Fibroblast of peridontal ligament (primary cell): ENCODE results near the gene RBL2.
A peak's percentile ranks its signal among the peaks of the same experiment; 100 is the strongest.
"Not testable (repeated sequence)": the region's sequence is repeated elsewhere in the genome, so short reads cannot be mapped to it uniquely, and the experiment has no call there.

Experiments used
- DNase-seq: peaks from one replicate; pipeline ENCODE4 v3.0.0-alpha.2; 2010; ENCODE audit errors: extremely low read depth

Gene RBL2

GRCh38 chr16:53504665-53505064 lies 70.4 kb downstream of the RBL2 start:
- DNase-seq: peak; percentile 10

- no peak for DNase-seq
These were observed 72.0 kb downstream of the RBL2 start for GRCh38 chr16:53506254-53506653.

- peak; percentile 7 for DNase-seq
These were observed 73.4 kb downstream of the RBL2 start for GRCh38 chr16:53507464-53508179.

GRCh38 chr16:53509906-53510703 lies 75.8 kb downstream of the RBL2 start:
- peak; percentile 80 for DNase-seq

- no peak for DNase-seq
These were observed 76.4 kb downstream of the RBL2 start for GRCh38 chr16:53510704-53511070.

GRCh38 chr16:53511084-53511402 lies 76.8 kb downstream of the RBL2 start:
- DNase-seq: no peak

- no peak for DNase-seq
These were observed 77.4 kb downstream of the RBL2 start for GRCh38 chr16:53511403-53512280.

- not testable (repeated sequence) for DNase-seq
These were observed 78.5 kb downstream of the RBL2 start for GRCh38 chr16:53512795-53513194.

- no peak for DNase-seq
These were observed 81.0 kb downstream of the RBL2 start for GRCh38 chr16:53515259-53515658.

- DNase-seq: no peak
These were observed 81.5 kb downstream of the RBL2 start for GRCh38 chr16:53515811-53516210.

GRCh38 chr16:53517851-53518250 lies 83.6 kb downstream of the RBL2 start:
- DNase-seq: no peak

GRCh38 chr16:53518550-53519416 lies 84.5 kb downstream of the RBL2 start:
- no peak for DNase-seq

GRCh38 chr16:53519417-53520091 lies 85.3 kb downstream of the RBL2 start:
- DNase-seq: no peak

- no peak for DNase-seq
These were observed 89.0 kb downstream of the RBL2 start for GRCh38 chr16:53523126-53523804.

GRCh38 chr16:53523971-53524548 lies 89.8 kb downstream of the RBL2 start:
- DNase-seq: no peak

- no peak for DNase-seq
These were observed 94.5 kb downstream of the RBL2 start for GRCh38 chr16:53528797-53529196.

GRCh38 chr16:53529513-53529912 lies 95.2 kb downstream of the RBL2 start:
- DNase-seq: no peak

- DNase-seq: no peak
These were observed 95.8 kb downstream of the RBL2 start for GRCh38 chr16:53530046-53530445.

- DNase-seq: no peak
These were observed 96.5 kb downstream of the RBL2 start for GRCh38 chr16:53530741-53531140.

- DNase-seq: no peak
These were observed 99.9 kb downstream of the RBL2 start for GRCh38 chr16:53534206-53534605.
